CD4-positive, alpha-beta T cell treated with Interleukin-2 at 100 ng/mL for 4 hours (primary cell): Measurements from ENCODE around the gene PTPRF.
"Not testable (repeated sequence)": the region's sequence is repeated elsewhere in the genome, so short reads cannot be mapped to it uniquely, and the experiment has no call there.

Experiments
- DNase-seq: peaks from one replicate; pipeline ENCODE4 v3.0.0-alpha.2; 2020; ENCODE audit warnings: low spot score

PTPRF gene

DNA sequence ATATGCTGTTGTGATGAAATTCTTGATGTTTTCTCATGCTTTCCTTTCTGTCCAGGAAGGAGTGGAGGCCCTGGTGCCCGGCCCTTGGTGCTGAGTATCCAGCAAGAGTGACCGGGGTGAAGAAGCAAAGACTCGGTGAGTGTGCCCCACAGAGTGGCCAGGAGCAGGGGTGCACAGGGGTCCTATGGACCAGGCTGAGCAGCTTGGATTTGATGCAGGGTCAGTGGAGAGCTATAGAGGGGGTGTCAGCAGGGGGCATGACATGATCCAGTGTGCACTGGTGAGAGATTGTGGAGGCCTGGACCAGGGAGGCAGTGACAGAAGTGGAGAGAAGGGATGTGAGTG lies 7.4 kb downstream of the PTPRF start:
- no peak for DNase-seq

DNA sequence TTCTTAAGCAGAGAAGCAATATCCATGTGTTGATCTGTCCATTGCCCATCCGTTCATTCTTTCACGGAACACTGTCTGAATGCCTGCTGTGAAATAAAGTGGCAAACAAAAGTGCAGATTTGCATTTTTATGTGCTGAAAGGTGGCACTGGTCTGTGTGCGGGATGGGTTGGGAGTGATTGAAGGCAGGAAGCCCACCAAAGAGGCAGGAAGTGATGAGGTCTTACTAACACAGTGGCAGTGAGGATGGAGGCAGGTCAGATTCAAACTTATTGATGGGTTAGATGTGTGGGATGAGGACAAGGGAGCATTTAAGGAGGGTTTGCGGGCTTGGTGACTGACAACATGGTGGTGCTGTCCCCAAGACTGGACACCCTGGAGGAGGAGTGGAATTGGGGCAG lies 8.3 kb downstream of the PTPRF start:
- no peak for DNase-seq

DNA sequence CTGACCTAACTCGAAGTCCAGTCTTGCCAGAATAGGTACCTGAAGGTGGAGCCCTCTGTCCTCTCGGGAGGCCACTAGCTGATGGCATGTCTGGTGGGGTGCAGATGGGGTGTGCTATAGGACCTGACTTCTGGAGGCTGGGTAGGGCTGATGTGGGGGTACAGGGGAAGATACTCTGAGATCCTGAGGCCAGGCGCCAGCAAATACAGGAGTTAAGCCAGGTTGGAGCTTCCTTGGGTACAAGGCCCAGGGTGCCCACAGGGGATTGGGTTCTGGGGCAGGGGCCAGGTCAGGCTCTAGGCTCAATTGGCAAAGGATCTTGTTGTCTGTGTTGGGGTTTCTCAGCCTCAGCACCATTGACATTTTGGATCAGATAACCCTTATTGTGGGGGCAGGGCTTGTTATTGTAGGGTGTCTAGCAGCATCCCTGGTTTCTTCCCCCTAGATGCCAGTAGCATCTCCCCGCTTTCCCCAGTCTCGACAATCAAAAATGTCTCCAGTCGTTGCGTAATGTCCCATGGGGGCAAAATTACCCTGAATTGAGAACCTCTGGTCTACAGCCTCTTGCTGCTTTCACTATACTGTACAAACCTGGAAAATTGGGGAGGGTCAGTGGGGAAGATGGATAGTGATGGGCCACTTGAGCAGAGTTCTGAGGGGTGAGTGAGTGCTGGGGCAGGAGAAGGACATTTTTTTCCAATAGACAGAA lies 9.2 kb downstream of the PTPRF start:
- no peak for DNase-seq

DNA sequence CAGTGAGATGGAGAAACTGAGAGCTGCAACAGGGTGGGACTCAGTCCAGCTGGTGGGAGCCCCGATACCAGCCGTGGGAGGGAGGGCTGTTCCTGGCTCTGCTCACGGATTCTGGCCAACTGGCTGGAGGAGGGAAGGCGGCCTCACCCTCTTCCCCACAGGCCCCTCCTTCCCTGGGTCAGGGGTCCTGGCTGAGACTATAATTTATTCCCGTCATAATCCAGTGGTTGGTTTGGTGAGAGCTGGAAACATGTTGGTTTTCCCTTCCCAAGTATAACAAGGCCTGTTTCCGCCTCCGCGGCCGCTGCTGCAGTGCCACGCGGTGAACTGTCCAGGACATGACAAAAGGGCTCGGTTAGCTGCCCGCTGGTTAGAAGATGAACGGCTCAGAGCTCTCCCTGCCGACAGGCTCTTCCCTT lies 10.0 kb downstream of the PTPRF start:
- DNase-seq = no peak

DNA sequence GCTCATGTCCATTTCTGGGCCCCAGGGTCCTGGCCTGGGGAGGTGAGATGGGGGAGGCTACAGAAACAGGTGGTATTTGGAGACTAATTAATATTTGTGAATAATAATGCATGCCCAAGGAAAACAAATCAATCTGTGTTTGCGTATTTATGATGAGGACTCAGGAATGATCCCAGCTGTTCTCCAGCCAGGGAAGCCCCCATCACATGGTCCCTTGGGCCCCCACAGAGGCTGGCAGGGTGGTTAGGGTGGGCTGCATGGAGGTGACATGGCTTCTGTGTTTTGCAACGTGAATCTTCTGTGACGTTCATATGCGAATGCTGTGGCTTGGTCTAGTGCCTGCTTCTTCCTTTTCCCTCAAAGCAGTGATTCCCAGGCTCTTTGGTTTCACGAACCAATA lies 10.5 kb downstream of the PTPRF start:
- DNase-seq = no peak

DNA sequence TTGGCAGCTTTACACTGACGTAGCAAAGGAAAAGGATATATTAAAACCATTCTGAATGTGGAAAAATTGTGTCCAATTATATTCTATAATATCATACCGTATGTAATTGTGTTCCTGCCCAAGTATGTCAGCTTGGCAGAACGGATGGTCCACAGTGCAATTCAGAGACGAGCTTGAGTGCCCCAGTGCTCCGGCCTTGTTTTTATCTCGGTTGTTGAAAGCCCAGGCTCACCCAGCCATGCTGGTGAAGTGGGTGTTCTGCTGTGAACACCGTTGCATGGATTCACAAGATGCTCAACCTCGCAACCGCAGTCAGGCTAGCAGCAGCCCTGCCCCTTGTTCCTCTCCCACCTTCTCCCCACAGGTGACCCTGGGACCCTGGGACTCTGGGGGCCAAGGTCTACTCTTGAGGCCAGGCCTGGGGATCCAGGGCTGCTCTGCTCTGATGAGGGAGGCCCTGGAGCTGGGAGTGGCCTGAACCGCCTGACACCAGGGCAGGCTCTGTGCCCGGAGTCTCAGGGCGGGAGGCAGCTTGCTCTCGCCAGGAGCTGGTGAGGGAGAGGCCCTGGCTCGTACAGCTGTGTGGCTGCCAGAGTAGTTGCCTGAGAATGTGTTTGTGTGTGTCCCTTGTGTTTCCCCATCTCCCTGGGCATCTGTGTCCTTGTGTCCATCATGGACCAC lies 11.2 kb downstream of the PTPRF start:
- DNase-seq = no peak

DNA sequence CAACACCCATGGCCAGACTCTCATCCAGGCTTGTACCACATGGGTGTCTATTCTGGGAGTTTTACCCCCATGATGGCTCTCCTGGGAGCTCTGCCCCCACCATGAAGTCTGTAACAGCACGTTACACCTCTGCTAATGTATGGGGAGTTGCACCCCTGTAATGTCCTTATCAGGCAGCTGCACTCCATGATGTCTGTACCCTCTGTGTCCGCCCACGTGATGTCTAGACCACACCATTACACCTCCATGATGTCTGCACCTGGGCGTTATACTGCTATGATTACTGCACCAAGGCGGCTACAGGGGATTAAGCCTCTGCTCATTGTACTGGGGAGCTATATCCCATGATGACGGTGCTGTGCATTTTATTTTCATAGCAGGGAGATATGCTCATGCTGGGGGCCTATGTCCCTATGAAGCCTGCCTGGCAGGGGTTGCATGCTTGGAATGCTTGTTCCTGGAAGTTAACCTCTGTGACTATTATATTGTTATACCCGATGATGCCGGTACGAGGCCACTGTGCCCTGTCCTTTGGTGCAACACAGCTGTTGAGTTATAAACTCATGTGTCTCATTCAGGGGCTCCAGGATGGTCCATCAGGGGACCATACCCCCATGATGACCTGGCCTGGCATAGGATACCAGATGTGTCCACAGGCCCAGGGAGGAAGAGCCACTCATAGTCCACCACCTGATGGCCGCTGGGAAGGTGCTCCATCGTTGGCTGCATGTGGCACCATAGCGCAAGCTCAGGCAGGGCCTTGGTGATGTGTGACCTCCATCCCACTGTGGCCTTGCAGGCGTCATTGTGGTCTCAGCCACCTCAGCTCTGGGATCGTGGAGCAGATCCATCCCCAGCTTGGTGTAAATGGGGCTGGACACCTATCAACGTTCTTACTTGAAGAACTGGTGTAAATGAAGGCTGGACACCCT lies 12.1 kb downstream of the PTPRF start:
- no peak for DNase-seq

DNA sequence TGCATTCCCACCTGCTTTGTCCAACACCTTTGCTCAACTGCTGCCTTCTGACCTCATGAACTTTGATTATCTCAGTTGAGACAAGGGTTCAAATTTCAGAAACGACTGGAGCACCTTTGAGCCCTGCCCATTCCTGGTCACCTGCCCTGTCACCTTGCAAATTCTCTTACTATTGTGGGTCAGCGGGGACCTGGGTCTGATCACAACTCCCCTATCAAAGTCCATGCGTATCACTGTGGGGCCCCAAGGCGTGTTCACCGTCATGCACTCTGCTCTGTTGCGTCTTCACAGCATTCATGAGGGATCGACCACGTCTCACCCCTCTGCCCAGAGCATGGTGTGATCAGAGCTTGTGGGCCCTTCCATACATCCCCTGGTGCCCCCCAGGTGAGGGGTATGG lies 12.9 kb downstream of the PTPRF start:
- no peak for DNase-seq

DNA sequence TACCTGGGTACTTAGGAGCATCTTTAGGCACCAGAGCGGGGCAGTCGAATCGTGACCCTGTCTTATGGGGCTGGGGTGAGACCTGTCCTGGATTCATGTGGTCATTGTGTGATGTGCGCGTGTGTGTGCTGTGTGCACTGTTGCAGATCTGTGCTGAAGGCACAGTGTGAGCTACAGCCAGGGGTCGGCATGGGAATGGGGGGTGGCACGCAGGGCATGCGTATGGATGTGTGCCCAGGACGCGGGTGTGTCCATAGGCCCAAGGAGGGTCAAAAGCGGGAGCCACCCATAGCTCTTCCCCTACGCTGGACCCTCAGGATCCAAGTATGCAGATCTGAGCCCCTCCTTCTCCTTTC lies 14.6 kb downstream of the PTPRF start:
- no peak for DNase-seq

DNA sequence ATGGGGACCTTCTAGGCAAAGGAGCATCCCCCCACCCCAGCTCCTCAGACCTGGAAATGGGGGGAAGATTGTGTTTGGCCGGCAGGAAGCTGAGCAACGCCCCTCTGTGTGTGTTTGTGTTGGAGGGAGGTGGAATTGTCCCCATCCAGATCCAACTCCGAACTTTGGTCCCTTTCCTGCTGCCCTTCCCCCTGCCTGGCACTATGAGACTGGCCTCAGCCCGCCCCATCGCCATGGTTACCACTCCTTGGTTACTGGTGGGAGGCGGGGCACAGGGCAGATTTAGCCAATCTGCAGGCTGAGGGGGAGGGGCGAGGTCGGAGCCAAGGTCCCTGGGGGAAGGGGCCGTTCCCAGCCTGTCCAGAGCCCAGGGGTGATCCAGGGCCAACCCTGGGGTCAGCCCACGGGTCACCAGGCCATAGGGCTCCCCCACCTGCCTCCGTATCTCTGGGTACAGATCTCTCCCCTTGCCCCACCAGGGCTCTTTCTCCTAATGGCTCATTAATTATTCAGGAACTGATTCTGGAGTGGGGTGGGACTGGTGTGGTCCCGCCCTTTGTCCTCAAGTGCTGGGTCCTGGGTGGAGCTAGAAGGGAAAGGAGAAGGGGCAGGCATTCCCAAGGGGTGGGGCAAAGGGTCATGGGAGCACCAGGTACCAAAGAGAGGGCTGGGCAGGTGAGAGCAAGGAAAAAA lies 15.2 kb downstream of the PTPRF start:
- DNase-seq = no peak

DNA sequence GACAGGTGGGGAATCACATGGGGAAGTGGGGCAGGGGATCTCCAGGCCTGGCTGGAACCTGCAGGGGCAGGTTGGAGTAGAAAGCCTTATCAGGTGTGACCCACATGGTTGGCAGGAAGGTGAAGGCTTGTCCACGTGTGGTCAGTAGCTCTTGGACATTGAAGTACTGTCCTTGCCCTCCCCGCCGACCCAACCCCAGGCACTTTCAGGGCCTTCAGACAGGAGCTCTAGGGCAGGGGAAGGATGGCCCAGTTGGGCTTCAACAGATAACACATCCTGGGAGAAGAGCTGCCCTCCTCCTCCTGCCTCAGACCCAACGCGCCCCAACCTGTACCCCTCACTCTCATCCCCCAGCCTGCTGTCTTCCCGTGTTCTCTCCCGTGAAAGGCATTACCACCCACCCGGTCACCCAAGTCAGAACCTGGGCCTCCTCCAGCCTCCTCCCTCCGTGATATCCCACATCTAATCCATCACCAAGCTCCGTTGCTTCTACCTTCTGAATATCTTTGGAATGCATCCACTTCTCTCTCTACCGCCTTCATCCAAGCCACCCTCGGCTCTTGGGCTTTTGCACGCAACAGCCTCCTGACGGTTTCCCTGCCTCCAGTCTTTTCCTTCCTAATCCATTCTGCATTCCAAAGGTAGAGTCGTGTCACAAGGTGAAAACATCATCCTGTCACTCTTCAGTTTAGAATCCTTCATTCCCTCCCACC lies 15.9 kb downstream of the PTPRF start:
- DNase-seq = no peak

DNA sequence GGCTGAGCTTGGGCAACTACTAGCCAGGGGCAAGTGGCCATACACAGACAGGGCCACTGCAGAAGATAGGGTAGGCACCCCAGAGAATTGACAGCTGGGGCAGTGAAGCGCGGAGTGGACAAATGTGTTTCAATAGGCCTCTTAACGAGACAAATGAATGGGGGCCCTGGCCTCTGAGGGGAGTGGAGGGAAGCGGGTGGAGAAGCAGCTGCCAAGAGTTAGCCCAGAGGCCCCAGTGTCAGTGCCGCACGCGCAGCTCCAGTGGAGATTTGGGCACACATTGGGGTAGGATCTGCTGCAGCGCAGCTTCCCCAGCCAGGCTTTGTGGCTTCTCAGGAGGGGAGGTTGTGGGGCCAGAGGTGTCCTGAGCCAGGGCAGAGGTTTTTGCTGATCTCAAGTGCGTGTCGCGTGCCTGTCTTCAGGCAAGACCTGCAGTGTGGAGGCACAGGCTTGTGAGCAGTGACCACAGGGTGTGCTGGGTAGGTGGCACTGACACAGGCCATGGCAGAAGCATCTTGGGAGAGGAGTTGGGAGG lies 16.9 kb downstream of the PTPRF start:
- DNase-seq = no peak

DNA sequence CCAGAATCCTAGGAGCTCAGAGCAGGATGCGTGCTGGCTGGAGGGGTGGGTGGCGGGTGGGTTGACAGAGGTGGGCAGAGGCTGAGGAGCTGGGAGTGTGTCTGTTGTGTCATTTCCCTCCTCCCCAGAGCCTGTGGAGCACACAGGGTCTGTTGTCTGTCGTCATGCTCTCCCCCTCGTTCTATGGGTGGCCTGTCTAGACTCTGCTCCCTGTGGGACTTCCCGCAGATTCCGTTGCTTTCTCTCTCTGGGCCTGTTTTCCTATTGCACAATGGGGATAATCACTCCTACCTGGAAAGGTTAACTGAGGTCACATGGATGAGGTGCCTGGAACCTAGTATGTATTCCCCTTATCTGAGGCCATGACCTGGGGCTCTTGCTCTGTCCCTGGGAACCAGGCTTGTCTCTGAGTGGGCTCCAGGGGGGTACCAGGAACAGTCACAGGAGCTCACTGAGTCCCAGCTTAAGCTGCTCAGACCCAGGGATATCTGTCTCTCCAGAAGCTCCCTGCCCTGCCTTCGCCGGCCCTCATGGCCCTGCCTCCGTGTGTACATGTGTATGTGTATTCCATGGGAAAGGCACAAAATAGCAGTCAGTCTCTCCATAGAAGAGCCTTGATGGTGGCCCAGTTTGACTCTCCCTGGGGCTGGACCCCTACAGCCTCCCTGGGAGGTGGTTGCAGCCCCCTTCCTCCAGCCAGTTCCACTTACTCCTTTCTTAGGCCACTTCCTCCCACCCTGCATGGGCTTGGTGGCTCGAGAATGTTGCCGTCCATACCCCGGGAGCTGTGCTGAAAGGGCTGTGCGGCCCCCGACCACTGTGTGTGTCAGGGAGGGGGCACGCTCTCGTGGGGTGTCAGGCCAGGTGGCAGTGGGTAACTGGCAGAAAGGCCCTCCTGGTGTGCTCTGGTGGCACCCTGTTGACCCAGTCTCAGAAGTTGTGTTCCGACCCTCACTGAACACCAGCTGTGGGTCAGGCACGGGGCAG lies 17.9 kb downstream of the PTPRF start:
- DNase-seq = no peak

DNA sequence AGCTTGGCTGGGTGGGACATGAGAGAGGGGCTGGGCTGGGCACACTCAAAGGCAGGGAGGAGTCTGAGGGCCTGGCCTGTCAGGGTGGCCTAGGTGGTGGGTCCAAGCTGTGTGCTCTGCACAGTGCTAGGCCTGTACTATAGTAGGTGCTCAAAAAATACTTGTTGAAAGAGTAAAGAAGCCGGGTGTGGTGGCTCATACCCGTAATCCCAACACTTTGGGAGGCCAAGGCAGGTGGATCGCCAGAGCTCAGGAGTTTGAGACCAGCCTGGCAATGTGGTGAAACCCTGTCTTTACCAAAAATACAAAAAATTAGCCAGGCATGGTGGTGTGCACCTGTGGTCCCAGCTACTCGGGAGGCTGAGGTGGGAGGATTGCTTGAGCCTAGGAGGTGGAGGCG lies 18.7 kb downstream of the PTPRF start:
- DNase-seq = not testable (repeated sequence)

DNA sequence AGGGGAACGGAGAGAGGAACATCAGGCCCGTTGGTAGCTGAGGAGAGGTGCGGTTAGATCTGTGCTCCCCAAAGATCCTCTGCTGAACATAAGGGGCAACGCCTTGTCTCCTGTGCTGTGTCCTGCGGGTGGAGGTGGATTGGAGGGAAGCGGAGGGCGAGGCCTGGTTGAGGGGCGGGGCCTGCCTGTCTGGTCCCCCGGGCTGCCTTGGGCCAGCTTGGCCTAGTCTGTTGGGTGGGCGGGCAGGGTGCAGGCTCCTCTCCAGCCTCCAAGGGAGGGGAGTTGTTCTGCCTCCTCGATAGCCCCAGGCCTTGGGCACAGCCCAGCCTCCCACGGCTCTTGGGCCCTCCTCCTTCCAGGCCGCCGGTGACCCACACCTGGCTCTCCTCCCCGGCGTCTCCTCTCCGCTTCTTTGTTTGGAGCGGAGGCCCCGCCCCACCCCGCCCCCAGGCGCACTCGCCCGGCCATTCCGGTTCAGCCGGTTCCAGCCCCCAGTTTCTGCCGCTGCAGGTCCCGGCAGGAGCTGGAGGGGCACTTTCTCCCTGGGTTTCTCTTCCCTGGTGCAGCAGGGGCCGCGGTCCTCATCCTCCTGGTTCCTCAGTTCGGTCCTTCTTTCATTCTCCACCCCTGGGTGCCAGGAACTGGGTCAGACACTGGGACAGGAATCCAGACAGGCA lies 19.4 kb downstream of the PTPRF start:
- DNase-seq = no peak

DNA sequence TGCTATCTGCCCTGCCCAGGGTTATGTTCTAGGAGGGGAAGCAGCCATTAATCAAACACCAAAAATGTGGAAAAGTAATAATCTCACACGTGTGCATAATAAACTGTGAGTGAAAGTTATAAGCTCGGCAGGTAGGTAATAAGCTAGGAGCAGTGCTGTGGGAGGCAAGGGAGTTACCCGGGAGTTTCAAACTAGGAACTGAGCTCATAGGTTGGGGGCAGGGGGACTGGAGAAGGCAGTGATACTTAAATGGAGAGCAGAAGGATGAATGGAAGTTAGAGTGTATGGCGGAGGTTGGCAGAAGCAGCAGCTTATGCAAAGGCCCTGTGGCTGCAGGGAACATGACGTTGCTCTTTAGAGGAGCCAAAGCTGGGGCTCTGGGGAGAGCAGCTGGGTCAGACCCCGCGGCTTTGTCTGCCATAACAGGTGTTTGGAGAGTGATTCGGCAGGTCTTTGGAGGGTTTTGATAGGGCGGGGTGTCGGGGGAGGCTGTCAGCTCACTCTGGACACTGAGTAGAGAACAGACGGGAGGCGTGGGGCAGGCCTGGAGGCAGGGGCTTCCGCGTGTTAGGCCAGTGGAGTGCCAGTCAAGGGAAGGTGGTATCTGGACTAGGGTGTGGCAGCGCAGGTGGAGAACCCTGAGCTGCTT lies 20.0 kb downstream of the PTPRF start:
- no peak for DNase-seq

DNA sequence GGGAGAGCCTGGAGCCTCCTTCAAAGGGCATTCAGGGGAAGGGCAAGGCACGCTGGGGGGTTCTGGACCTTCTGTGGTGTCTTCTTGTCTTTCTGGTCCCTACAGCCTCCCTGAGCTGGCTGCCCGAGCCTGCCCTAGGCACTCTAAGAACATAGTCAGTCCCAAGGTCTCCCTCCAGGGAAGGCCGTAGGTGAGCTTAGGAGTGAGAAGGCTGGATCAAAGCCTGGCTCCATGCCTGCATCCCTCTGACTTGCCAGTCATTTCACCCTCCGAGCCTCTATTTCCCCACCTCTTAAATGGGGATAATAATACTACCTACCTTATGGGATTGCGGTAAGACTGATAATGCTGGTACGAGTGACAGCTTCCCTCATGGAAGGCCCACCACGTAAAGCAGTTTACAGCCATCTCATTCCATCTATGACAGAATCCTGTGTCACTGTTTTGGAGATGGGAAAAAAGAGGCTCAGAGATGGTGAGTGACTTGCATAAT lies 20.8 kb downstream of the PTPRF start:
- no peak for DNase-seq

DNA sequence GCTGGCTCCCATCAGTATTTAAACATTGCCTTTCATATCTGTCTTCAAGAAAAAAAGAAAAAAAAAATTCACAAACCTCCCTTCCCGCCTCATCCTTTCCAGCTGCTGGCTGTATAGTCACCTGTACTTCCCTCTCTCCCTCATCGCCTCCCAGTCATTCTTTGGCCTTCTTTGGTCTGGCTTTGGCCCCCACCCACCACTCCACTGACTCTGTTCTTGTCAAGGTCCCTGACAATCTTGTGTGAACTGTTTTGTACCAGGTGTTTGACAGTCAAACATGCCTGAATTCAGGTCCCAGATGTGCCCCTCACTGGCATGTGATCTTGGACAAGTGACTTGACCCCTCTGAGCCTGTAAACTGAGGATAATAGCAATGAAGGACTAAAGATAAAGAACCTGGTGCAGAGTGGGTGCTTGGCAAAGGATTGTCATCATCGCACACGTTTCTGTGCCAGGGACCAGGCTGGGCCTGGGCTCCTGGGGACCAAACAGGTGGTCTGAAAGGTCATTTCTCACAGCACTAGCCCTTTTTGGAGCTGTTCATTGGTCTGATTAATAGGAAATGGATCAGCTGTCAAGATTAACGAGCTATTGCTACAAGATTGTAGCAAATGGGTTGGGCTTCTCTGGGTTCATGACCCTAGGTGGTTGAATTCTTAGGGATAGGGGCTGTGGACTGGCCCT lies 21.5 kb downstream of the PTPRF start:
- no peak for DNase-seq
